Retinal pigment epithelial cell (primary cell): ENCODE measurements around the gene UGT1A6.

Source experiments
- DNase-seq: peaks from one replicate; pipeline ENCODE4 v3.0.0-alpha.2; 2010; ENCODE audit warnings: low read depth
- H3K4me3 ChIP-seq: 2 replicates; pipeline ENCODE4 v1.5.1; 2011; ENCODE audit warnings: mild to moderate bottlenecking, low read length, control low read depth, moderate library complexity
- CTCF ChIP-seq: conservative IDR thresholded peaks from 2 replicates; pipeline ENCODE4 v1.5.1; 2011; ENCODE audit warnings: low read depth, low read length, control low read depth, inconsistent platforms

Gene UGT1A6

GRCh38 chr2:233684640-233685039 is 8.1 kb upstream of the UGT1A6 start:
- no peak overlapping the region for H3K4me3 ChIP-seq
- no peak for DNase-seq
- no peak for TF ChIP-seq CTCF

DNA sequence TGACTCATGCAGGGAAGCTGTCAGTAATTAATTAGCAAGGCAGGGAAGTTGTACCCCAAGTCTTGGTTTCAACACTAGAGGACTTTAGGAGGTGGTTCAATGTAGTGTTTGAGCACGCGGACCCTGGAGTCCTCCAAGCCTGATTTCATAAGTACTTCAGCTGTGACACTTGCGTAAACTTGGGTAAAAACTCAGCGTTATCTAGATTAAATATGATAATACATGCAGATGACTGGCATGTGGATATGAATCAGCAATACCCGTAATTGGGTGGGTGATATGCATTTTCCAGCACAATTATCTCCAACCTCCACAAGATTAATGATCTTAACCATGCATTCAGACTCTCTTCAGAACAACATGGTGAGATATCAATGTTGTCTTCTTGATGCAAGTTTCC is 5.8 kb upstream of the UGT1A6 start:
- no peak for DNase-seq
- no peak overlapping the region for H3K4me3 ChIP-seq
- no peak for TF ChIP-seq CTCF

- no peak for TF ChIP-seq CTCF
These were observed 4.3 kb upstream of the UGT1A6 start for GRCh38 chr2:233688341-233688740.

GRCh38 chr2:233689031-233689430 is 3.7 kb upstream of the UGT1A6 start:
- TF ChIP-seq CTCF, result no peak
- H3K4me3 ChIP-seq, result no peak overlapping the region
- no peak for DNase-seq

More at GRCh38 chr2:233688341-233688740, 4.3 kb upstream of the UGT1A6 start:
- DNase-seq, result no peak
- H3K4me3 ChIP-seq, result no peak overlapping the region

DNA sequence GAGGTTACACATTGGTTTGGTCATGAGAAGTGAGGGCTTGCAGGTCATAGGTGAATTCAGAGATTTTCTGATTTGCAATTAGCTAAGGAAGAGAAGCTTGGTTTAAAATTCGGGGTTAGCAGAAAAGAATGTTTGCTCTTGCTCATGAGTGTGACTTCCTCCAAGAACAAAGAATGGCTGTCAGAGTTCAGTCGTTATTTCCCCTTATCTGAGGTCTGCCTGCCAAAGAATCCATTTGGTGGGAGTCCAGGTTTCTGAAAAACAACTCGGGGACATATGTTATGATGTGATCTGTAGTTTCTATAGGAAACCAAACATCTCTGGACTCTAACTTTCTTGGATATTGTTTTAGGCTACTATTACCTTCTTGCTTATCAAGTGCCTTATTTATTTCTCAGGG is 3.2 kb upstream of the UGT1A6 start:
- DNase-seq, result no peak
- no peak overlapping the region for H3K4me3 ChIP-seq
- no peak for TF ChIP-seq CTCF

DNA sequence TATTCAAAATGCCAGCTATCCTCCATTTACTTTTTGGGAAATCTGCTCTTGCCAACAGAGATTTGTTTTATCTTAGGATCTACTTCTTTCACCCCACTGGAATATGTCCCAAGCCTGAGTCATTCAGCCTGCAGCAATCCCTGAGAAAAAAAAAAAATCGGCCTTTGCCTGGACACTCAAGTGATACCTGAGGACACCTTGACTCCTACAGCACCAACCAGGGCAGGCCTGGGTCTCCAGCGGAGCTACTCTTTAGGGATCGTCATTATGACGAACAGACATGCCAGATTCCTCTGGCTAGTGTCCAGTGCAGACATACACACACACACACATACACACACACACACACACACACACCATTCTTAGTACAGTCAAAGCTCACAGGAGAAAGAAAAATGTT is 2.2 kb upstream of the UGT1A6 start:
- no peak for DNase-seq
- no peak overlapping the region for H3K4me3 ChIP-seq
- no peak for TF ChIP-seq CTCF

DNA sequence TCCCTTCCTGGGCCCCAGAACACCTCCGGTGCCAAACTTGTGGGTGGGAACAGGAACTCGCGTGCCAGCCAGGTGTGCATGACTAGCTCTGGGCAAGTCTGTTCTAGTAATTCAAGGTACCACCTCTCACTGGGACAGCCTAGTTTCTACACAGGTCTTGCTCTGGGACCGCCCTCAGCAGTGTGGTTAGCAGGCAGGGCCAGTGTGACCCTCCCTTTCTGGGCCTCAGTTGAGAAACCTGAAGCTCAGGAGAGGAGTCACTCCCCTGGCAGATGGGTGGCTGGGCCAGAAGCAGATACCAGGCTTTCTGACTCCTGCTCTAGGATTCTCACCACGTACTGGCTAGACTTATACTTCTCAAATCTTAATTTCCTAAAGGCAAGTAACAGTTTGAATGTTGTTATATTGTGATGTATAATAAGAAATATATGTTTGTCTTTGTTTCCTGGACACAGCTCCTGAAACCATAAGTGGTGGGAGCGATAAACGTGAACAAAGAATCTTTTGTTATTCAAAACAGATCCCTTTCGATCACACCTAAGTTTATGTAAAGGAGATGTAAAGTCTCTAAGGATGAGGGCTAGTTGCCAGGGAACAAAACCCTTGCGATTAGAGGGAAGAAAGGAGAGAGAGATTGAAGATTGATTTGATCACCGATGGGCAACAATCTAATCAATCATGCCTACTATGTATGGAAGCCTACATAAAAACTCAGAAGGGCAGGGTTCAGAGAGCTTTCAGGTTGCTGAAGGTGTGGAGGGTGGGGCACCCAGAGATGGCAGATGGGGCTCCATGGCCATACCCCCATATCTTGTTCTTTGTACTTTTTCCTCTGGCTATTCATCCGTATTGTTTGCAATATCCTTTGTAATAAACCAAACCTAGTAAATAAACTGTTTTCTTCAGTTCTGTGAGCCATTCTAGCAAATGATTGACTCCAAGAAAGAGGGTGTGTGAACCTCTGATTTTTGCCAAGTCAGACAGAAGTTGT is 952 bp upstream of the UGT1A6 start:
- DNase-seq, result no peak
- no peak overlapping the region for H3K4me3 ChIP-seq
- no peak for TF ChIP-seq CTCF
